ENCODE results near the gene SCLY. TPM values are rescaled to one million over a fixed set of nuclear protein-coding genes. Genes with fewer than 3 reads are reported as not detected.

Gene SCLY
- total and polyA plus RNA-seq, 9 donors, result 7.3 to 18.0 (median 12.5) TPM

DNA sequence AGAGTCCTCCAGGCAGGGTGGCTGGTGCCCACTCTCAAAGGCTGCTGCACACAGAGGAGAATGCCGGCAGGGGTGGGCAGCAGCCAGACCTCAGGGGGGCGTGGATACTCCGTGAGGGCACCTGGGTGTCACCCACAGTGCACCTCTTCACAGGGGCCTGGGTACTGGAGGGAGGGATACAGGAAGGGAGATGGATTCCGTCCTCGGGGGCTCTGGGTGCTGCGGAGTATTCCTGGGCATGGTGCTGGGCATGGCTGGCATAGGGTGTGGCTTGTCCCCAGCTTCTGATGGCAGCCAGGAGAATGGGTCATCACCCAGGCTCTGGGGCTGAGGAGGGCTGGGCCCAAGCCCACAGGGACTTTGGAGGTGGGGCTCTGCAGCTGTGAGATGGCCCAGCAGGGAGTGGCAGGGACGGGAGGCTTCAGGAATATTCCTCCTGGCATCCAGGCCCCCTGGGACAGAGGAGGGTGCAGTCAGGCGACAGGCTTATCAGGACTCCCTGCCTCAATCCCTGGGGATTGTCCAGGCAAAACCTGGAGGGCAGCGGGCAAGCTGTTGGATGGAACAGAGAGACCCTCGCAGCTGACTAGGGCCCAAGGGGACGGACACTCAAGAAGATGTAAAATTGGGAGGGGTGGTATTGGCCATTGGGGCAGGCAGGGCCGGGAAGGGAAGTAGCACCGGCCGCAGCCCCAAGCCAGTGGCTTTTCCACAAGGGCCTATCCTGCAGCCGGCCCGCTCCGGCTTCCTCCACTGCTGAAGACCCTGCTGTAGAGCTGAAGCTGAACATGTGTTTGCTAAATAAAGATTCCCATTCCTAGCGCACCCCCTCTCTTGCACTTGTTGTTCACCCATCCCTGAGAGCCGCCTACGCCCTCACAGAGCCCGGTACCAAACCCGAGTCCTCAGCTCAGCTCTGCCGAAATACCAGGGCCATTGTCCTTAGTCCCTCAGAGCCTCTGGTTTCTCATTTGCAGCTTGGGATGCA, 72.0 kb downstream of the SCLY start:
- Histone ChIP-seq H3K27me3 (no peaks in the 10 kb centered on the region), H3K4me1 (ENCODE audit: insufficient read depth) (no peaks in the 10 kb centered on the region), H3K36me3 (no peaks in the 10 kb centered on the region), H3K27ac (no peak overlapping the region), H3K4me3 (no peak overlapping the region), H3K9me3 (no peaks in the 10 kb centered on the region)
- intact Hi-C loops (cut with DNase I), result no loop called here
- TF ChIP-seq EP300 (IDR thresholded peaks at IDR 0.05) (no peak), POLR2A (IDR thresholded peaks at IDR 0.05) (no peak)
- TF ChIP-seq, protein P1, sequence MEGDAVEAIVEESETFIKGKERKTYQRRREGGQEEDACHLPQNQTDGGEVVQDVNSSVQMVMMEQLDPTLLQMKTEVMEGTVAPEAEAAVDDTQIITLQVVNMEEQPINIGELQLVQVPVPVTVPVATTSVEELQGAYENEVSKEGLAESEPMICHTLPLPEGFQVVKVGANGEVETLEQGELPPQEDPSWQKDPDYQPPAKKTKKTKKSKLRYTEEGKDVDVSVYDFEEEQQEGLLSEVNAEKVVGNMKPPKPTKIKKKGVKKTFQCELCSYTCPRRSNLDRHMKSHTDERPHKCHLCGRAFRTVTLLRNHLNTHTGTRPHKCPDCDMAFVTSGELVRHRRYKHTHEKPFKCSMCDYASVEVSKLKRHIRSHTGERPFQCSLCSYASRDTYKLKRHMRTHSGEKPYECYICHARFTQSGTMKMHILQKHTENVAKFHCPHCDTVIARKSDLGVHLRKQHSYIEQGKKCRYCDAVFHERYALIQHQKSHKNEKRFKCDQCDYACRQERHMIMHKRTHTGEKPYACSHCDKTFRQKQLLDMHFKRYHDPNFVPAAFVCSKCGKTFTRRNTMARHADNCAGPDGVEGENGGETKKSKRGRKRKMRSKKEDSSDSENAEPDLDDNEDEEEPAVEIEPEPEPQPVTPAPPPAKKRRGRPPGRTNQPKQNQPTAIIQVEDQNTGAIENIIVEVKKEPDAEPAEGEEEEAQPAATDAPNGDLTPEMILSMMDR (IDR thresholded peaks at IDR 0.05), result no peak
- DNase-seq, result no peak
- 87 to 92% (median 89%) methylated on average over 21 to 23 of the region's 23 CpGs for WGBS, 3 donors

DNA sequence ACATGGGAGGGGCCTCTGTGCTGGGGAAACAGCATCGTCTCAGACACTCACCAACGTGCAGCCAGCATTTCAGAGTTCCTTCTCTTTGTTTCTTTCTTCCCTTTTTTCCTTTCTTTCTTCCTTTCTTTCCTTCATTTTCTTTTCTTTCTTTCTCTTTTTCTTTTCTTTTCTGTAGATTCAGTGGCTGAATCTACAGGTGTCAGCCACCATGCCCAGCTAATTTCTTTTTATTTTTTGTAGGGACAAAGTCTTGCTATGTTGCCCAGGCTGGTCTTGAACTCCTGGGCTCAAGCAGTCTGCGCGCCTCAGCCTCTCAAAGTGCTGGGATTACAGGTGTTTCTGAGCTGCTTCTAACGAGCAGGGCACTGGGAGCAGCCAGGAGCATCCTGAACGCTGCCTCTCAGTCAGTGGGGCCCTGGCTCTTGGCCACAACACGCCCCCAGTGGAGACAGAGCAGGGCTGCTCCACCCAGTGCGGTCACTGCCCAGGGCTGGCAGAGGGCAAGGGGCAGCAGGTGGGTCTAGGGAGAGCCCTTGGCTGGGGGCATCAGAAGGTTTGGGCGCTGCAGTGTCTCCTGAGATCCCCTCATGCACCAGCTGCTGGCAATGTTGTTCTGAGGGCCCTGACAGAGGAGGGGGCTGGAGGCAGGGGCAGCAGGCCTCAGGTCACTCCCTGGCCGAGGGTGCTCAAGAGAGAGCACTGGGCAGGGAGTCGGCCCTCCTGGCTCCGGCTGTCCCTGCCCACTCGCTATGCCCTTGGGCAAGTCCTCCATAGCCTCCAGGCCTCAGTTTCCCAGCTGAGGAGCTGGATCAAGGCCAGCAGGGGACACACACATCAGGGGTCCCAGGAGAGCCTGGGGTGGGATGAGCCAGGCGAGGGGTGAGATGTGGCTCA, 72.9 kb downstream of the SCLY start:
- Histone ChIP-seq H3K9me3 (no peaks in the 10 kb centered on the region), H3K27me3 (no peaks in the 10 kb centered on the region), H3K36me3 (no peaks in the 10 kb centered on the region), H3K27ac (no peak overlapping the region), H3K4me1 (ENCODE audit: insufficient read depth) (no peaks in the 10 kb centered on the region), H3K4me3 (no peak overlapping the region)
- 68 to 69% (median 68%) methylated on average over 12 to 14 of the region's 14 CpGs for WGBS, 3 donors
- TF ChIP-seq EP300 (IDR thresholded peaks at IDR 0.05) (no peak), POLR2A (IDR thresholded peaks at IDR 0.05) (no peak)
- TF ChIP-seq, protein P1 (IDR thresholded peaks at IDR 0.05), result no peak
- intact Hi-C loops (cut with DNase I), result no loop called here
- no peak for DNase-seq

DNA sequence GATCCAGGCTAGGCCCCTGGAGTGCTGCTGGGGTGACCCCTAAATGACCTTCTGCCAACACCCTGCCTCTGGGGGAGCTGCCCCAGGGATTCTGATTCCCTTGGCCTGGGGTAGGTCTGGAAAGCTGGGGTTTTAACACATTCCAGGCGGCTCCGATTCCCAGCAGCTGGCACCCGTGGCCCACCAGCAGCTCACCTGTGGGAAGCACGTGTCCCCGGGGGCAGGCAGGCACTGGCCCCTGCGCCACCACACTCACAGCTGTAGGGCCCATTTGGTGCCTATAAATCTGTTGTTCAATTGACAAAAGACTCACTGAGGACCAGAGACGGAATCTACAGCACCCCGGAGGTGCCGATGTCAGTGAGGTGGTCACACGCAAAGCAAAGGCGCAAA, 73.6 kb downstream of the SCLY start:
- no peak for DNase-seq
- TF ChIP-seq EP300 (IDR thresholded peaks at IDR 0.05) (no peak), POLR2A (IDR thresholded peaks at IDR 0.05) (no peak)
- TF ChIP-seq, protein P1 (IDR thresholded peaks at IDR 0.05), result no peak
- Histone ChIP-seq H3K27me3 (no peaks in the 10 kb centered on the region), H3K4me3 (no peak overlapping the region), H3K36me3 (no peaks in the 10 kb centered on the region), H3K9me3 (no peaks in the 10 kb centered on the region), H3K4me1 (ENCODE audit: insufficient read depth) (no peaks in the 10 kb centered on the region), H3K27ac (no peak overlapping the region)
- WGBS, 3 donors, result 84 to 87% (median 85%) methylated on average over 11 of the region's 11 CpGs
- intact Hi-C loops (cut with DNase I), result no loop called here

DNA sequence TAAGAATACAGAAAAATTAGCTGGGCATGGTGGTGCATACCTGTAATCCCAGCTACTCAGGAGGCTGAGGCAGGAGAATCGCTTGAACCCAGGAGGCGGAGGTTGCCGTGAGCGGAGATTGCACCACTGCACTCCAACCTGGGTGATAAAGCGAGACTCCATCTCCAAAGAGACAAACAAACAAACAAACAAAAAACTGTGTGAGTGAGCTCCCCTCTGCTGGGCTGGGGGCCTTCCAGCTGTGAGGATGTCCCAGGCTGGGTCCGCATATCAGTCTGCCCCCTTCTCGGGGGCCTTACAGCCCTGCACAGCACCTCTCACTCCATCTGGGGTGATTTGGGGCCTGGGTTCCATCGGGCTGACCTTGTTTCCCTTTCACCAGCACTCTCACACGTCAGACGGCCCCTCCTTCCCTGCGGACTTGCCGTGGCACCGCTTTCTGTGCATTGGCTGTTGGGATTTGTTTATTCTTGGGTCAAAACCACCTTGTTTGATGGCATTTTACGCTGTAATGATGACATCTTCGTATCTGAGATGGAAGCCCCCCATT, 74.9 kb downstream of the SCLY start:
- intact Hi-C loops (cut with DNase I), result no loop called here
- no peaks in the 10 kb centered on the region for H3K27me3 ChIP-seq
- no peaks in the 10 kb centered on the region for H3K4me1 ChIP-seq (ENCODE audit: insufficient read depth)
- TF ChIP-seq POLR2A (IDR thresholded peaks at IDR 0.05), result no peak
- no peak for TF ChIP-seq EP300 (IDR thresholded peaks at IDR 0.05)
- TF ChIP-seq, protein P1 (IDR thresholded peaks at IDR 0.05), result no peak
- H3K36me3 ChIP-seq, result no peaks in the 10 kb centered on the region
- no peak overlapping the region for H3K4me3 ChIP-seq
- H3K27ac ChIP-seq, result no peak overlapping the region
- DNase-seq, result no peak
- H3K9me3 ChIP-seq, result no peaks in the 10 kb centered on the region
- WGBS, 3 donors, result 75 to 81% (median 81%) methylated on average over 15 of the region's 15 CpGs
